ENCODE measurements around the gene CCDC92.

GRCh38 chr12:124015494-124016461, 43.1 kb upstream of the CCDC92 start:
- TF ChIP-seq NFE2 (CRISPR knock-in tag; IDR thresholded peaks at IDR 0.05) = no peak
- no peak for TF ChIP-seq SKIL (CRISPR knock-in tag; IDR thresholded peaks at IDR 0.05; ENCODE audit: borderline replicate concordance)
- TF ChIP-seq ZNF878 (CRISPR knock-in tag; IDR thresholded peaks at IDR 0.05) = no peak
- TF ChIP-seq CTCF (CRISPR knock-in tag; IDR thresholded peaks at IDR 0.05) = no peak
- no peak for TF ChIP-seq HOMEZ (CRISPR knock-in tag; IDR thresholded peaks at IDR 0.05; ENCODE audit: low read depth)
- no peak for TF ChIP-seq NR2C2 (CRISPR knock-in tag; IDR thresholded peaks at IDR 0.05; ENCODE audit: borderline replicate concordance)

All from HepG2 (cell line).